ENCODE results near the gene GLT8D1.

DNA sequence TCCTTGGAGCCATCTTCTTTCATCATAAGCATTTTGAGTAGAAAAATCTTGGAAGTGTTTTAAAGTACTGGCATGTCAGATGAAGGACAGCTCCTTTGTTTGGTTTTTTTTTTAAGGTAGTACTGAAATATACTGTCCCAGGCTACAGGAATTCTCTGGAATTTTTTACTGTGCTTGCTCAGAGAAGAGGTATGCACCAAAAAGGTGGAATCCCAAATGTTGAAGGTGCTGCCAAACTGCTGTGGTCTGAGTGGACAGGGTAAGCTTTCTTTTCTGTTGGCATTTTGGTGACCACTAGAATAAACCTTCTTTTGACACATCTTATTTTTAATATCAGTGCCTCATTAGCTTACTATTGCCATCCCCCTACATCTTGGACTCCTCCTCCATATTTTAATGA lies 12.5 kb downstream of the GLT8D1 start:
- TF ChIP-seq, protein P1, sequence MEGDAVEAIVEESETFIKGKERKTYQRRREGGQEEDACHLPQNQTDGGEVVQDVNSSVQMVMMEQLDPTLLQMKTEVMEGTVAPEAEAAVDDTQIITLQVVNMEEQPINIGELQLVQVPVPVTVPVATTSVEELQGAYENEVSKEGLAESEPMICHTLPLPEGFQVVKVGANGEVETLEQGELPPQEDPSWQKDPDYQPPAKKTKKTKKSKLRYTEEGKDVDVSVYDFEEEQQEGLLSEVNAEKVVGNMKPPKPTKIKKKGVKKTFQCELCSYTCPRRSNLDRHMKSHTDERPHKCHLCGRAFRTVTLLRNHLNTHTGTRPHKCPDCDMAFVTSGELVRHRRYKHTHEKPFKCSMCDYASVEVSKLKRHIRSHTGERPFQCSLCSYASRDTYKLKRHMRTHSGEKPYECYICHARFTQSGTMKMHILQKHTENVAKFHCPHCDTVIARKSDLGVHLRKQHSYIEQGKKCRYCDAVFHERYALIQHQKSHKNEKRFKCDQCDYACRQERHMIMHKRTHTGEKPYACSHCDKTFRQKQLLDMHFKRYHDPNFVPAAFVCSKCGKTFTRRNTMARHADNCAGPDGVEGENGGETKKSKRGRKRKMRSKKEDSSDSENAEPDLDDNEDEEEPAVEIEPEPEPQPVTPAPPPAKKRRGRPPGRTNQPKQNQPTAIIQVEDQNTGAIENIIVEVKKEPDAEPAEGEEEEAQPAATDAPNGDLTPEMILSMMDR (IDR thresholded peaks at IDR 0.05): no peak
- no peak for TF ChIP-seq POLR2A (IDR thresholded peaks at IDR 0.05)
